ENCODE measurements around the gene PET100.

The PET100 gene

GRCh38 chr19:7672522-7672921, 42.9 kb downstream of the PET100 start:
- DNase-seq: no peak
- in situ Hi-C loops (cut with HindIII; ENCODE audit: low pct_ligation_motif_present, low sequenced_read_pairs): no loop called here
- H3K27ac ChIP-seq: no peak overlapping the region
- no peak for TF ChIP-seq CTCF (IDR thresholded peaks at IDR 0.05; ENCODE audit: low read depth, low read length, missing control alignments)
- no peaks in the 10 kb centered on the region for H3K27me3 ChIP-seq (replicated peaks)
- no peak overlapping the region for H3K4me3 ChIP-seq (ENCODE audit: low read depth, low read length)
- no peaks in the 10 kb centered on the region for H3K36me3 ChIP-seq (replicated peaks)

- Histone ChIP-seq H3K4me3 (ENCODE audit: low read depth, low read length) (no peak overlapping the region), H3K27ac (no peak overlapping the region), H3K27me3 (replicated peaks) (no peaks in the 10 kb centered on the region), H3K36me3 (replicated peaks) (no peaks in the 10 kb centered on the region)
- in situ Hi-C loops (cut with HindIII; ENCODE audit: low pct_ligation_motif_present, low sequenced_read_pairs): no loop called here
- TF ChIP-seq CTCF (IDR thresholded peaks at IDR 0.05; ENCODE audit: low read depth, low read length, missing control alignments): no peak
- DNase-seq: peak; percentile 50
Measured at GRCh38 chr19:7674010-7675005, 44.7 kb downstream of the PET100 start.

- no peak for TF ChIP-seq CTCF (IDR thresholded peaks at IDR 0.05; ENCODE audit: low read depth, low read length, missing control alignments)
- no peaks in the 10 kb centered on the region for H3K27me3 ChIP-seq (replicated peaks)
- DNase-seq: no peak
- in situ Hi-C loops (cut with HindIII; ENCODE audit: low pct_ligation_motif_present, low sequenced_read_pairs): no loop called here
- H3K27ac ChIP-seq: no peak overlapping the region
- no peaks in the 10 kb centered on the region for H3K36me3 ChIP-seq (replicated peaks)
- no peak overlapping the region for H3K4me3 ChIP-seq (ENCODE audit: low read depth, low read length)
Measured at GRCh38 chr19:7676376-7676775, 46.8 kb downstream of the PET100 start.

GRCh38 chr19:7676854-7677253, 47.3 kb downstream of the PET100 start, which contains the start of gene MCEMP1:
MCEMP1 (plus strand) TSS chr19:7677090; CDS start chr19:7677121, 31 bp downstream.
- Histone ChIP-seq H3K4me3 (ENCODE audit: low read depth, low read length) (no peak within 1 kb of the TSS), H3K27me3 (replicated peaks) (no peaks in the 10 kb centered on the region)

GRCh38 chr19:7677669-7678311, 48.2 kb downstream of the PET100 start:
- Histone ChIP-seq H3K27me3 (replicated peaks) (no peaks in the 10 kb centered on the region), H3K27ac (no peak overlapping the region), H3K36me3 (replicated peaks) (peaks cover 6% of the 10 kb centered on the region), H3K4me3 (ENCODE audit: low read depth, low read length) (no peak overlapping the region)
- TF ChIP-seq CTCF (IDR thresholded peaks at IDR 0.05; ENCODE audit: low read depth, low read length, missing control alignments): no peak
- in situ Hi-C loops (cut with HindIII; ENCODE audit: low pct_ligation_motif_present, low sequenced_read_pairs): no loop called here
- DNase-seq: no peak

More at GRCh38 chr19:7676854-7677253, 47.3 kb downstream of the PET100 start, which contains the start of gene MCEMP1:
- in situ Hi-C loops (cut with HindIII; ENCODE audit: low pct_ligation_motif_present, low sequenced_read_pairs): no loop called here
- Histone ChIP-seq H3K27ac (no peak within 1 kb of the TSS), H3K36me3 (replicated peaks) (no peaks in the 10 kb centered on the region)
- TF ChIP-seq CTCF (IDR thresholded peaks at IDR 0.05; ENCODE audit: low read depth, low read length, missing control alignments): no peak
- DNase-seq: no peak
